ENCODE data around the gene D2HGDH.

- TF ChIP-seq CTCF (IDR thresholded peaks at IDR 0.05 in 2 of 3, conservative IDR thresholded peaks at IDR 0.05 in 1 of 3; ENCODE audit: control insufficient read depth in 2 of 3, extremely low read depth in 1 of 3, insufficient read depth in 1 of 3, low read depth in 3 of 3, low read length in 3 of 3), result no peak
- TF ChIP-seq MTA2 (IDR thresholded peaks at IDR 0.05; ENCODE audit: low read depth), result no peak
- no peak for TF ChIP-seq PML (IDR thresholded peaks at IDR 0.05; ENCODE audit: low read length)
- no peak for TF ChIP-seq PKNOX1 (IDR thresholded peaks at IDR 0.05)
Measured at GRCh38 chr2:241752689-241753276, 18.4 kb downstream of the D2HGDH start.
